Bronchial epithelial cell (primary cell): ENCODE data around the gene CTPS1. TPM values are rescaled to one million over a fixed set of nuclear protein-coding genes. Genes with fewer than 3 reads are reported as not detected.

ENCODE experiments used
- DNase-seq: peaks from one replicate; pipeline ENCODE4 v3.0.0-alpha.2; 2010; ENCODE audit warnings: low read depth
- FAIRE-seq: peaks from 2 replicates; lab custom pipeline; 2011; peaks lifted over from hg19 to GRCh38; lab: Jason Lieb, UNC
- H3K27me3 ChIP-seq: 2 replicates; pipeline ENCODE4 v1.5.1; 2011; ENCODE audit warnings: low read length; ENCODE audit not compliant: control insufficient read depth, insufficient read depth
- H3K36me3 ChIP-seq: 2 replicates; pipeline ENCODE4 v1.5.1; 2011; ENCODE audit warnings: low read length; ENCODE audit not compliant: control insufficient read depth, insufficient read depth
- H3K4me3 ChIP-seq: 2 replicates; pipeline ENCODE4 v1.5.1; 2011; ENCODE audit warnings: mild to moderate bottlenecking, low read depth, low read length, control low read depth
- CTCF ChIP-seq: IDR thresholded peaks from 2 replicates; pipeline ENCODE4 v1.5.1; 2011; ENCODE audit warnings: mild to moderate bottlenecking, moderate library complexity, low read length, control low read depth, inconsistent platforms; ENCODE audit not compliant: insufficient read depth, severe bottlenecking
- total RNA-seq: library from RNA; depleted of rRNA; stranded (reverse); fragments of >200 nt; gene quantifications from 2 replicates; pipeline ENCODE4 v1.2.1, GENCODE V29; 2014

CTPS1 gene
- total RNA-seq, 1 donor from 2014 or later = 33.7 TPM

GRCh38 chr1:40955266-40955665 lies 24.2 kb upstream of the CTPS1 start:
- Histone ChIP-seq H3K27me3 (no peaks in the 10 kb centered on the region), H3K4me3 (no peak overlapping the region), H3K36me3 (no peaks in the 10 kb centered on the region)
- FAIRE-seq (no peak), DNase-seq (no peak)
- no peak for TF ChIP-seq CTCF

DNA sequence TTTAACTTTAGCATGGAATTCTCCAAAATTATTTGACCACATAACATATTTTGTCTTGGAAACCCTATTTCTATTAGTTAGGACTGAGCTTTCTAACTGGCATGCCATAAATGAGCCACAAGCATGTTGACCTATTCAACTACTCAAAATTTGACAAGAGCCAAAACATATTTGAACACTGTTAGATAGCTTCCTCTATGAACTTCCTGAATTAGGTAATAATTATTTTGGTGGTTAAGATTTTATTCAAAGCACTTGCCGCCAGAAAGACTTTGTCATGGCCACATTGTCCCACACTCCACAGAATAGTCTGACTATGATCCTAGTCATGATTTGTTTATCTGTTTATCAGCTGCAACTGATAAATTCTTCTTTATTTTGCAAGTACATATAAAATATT lies 23.1 kb upstream of the CTPS1 start:
- H3K36me3 ChIP-seq = no peaks in the 10 kb centered on the region
- no peak for FAIRE-seq
- H3K4me3 ChIP-seq = no peak overlapping the region
- no peaks in the 10 kb centered on the region for H3K27me3 ChIP-seq
- no peak for TF ChIP-seq CTCF
- DNase-seq = no peak

GRCh38 chr1:40958210-40958609 lies 21.3 kb upstream of the CTPS1 start:
- H3K4me3 ChIP-seq = no peak overlapping the region
- TF ChIP-seq CTCF = no peak
- no peak for FAIRE-seq
- H3K27me3 ChIP-seq = no peaks in the 10 kb centered on the region
- DNase-seq = no peak
- H3K36me3 ChIP-seq = no peaks in the 10 kb centered on the region

- DNase-seq = no peak
- Histone ChIP-seq H3K27me3 (no peaks in the 10 kb centered on the region), H3K4me3 (no peak overlapping the region), H3K36me3 (no peaks in the 10 kb centered on the region)
- FAIRE-seq = peak; percentile 47
- no peak for TF ChIP-seq CTCF
Measured at GRCh38 chr1:40965531-40965930, 14.0 kb upstream of the CTPS1 start.

DNA sequence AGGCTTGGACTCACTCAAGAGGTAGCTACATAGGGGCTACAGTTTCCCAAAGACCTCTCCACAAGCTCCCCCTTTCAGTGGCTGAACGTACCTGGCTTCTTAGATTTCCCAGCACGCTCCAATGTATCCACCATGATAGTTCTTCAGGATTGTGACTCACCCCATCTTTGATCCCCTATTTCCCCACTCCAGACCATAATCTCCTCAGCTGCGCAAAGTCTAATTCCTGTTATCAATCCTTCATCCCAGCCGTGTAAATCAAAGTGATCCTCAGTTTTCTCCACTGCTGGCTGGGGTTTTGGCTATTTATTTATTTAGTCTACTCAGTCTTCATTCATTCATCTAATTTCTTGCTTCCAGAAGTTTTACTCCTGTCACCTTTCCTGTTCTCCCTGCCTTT lies 13.1 kb upstream of the CTPS1 start:
- H3K4me3 ChIP-seq = no peak overlapping the region
- TF ChIP-seq CTCF = no peak
- H3K36me3 ChIP-seq = no peaks in the 10 kb centered on the region
- DNase-seq (no peak), FAIRE-seq (no peak)
- H3K27me3 ChIP-seq = no peaks in the 10 kb centered on the region

GRCh38 chr1:40969445-40969844 lies 10.1 kb upstream of the CTPS1 start:
- FAIRE-seq (no peak), DNase-seq (no peak)
- no peak for TF ChIP-seq CTCF
- Histone ChIP-seq H3K4me3 (no peak overlapping the region), H3K27me3 (no peaks in the 10 kb centered on the region), H3K36me3 (no peaks in the 10 kb centered on the region)
